CD4-positive, alpha-beta T cell (primary cell): Measurements from ENCODE around the gene MATN1. TPM values are rescaled to one million over a fixed set of nuclear protein-coding genes. Genes with fewer than 3 reads are reported as not detected.
A peak's percentile ranks its signal among the peaks of the same experiment; 100 is the strongest.

Experiments used
- ATAC-seq: fragments of 200-7000 bp; cut with Tn5 transposase; one replicate; pipeline ENCODE4 v1.10.0; 2022; ENCODE audit warnings: mild to moderate bottlenecking; ENCODE audit not compliant: poor library complexity
- CTCF ChIA-PET: fragments of 350-600 bp; sonication (Branson Sonifier 250); formaldehyde crosslinking; loops from one replicate; lab custom pipeline; 2021; ENCODE audit warnings: antibody characterized with exemption, inconsistent platforms; lab: Charles Lee
- POLR2A ChIA-PET: fragments of 350-600 bp; sonication (Branson Sonifier 250); formaldehyde crosslinking; loops from one replicate; lab custom pipeline; 2021; ENCODE audit warnings: antibody characterized with exemption, inconsistent platforms; lab: Charles Lee
- DNase-seq, 14 experiments: peaks; one replicate each; pipeline ENCODE4 v3.0.0-alpha.2; 2013 to 2020; ENCODE audit warnings: mixed read lengths in 2 of 14
- H3K27ac ChIP-seq, 2 donors: one replicate each; pipeline versions ENCODE4 v1.5.1 to v1.7.0; 2013; ENCODE audit warnings: low read length in 2 of 2, low read depth in 1 of 2, mild to moderate bottlenecking in 1 of 2
- H3K27me3 ChIP-seq, 2 experiments: 1 replicate in 1 of 2; 2 replicates in 1 of 2; pipeline versions ENCODE4 v1.6.1 to v1.7.0; 2013; ENCODE audit warnings: low read length in 2 of 2, control low read depth in 1 of 2, mild to moderate bottlenecking in 1 of 2, moderate library complexity in 1 of 2; ENCODE audit not compliant: insufficient read depth in 2 of 2, control insufficient read depth in 1 of 2
- H3K36me3 ChIP-seq: one replicate; pipeline ENCODE4 v1.6.1; 2013; ENCODE audit warnings: low read length, control low read depth; ENCODE audit not compliant: insufficient read depth
- H3K4me1 ChIP-seq: one replicate; pipeline ENCODE4 v1.6.1; 2013; ENCODE audit warnings: low read length, control low read depth; ENCODE audit not compliant: insufficient read depth
- H3K4me3 ChIP-seq: one replicate; pipeline ENCODE4 v1.5.1; 2013; ENCODE audit warnings: mild to moderate bottlenecking, low read length, moderate library complexity
- H3K9me3 ChIP-seq, 2 experiments: 1 replicate in 1 of 2; 2 replicates in 1 of 2; pipeline versions ENCODE4 v1.6.1 to v1.7.0; 2013; ENCODE audit warnings: low read length in 2 of 2, mild to moderate bottlenecking in 2 of 2, control low read depth in 1 of 2, moderate library complexity in 1 of 2; ENCODE audit not compliant: control insufficient read depth in 1 of 2, insufficient read depth in 1 of 2
- H3K27ac Mint-ChIP-seq: one replicate; pipeline ENCODE4 v1.8.0; 2020; ENCODE audit warnings: mixed read lengths
- H3K27me3 Mint-ChIP-seq: one replicate; pipeline ENCODE4 v1.8.0; 2021; ENCODE audit warnings: mixed read lengths
- H3K36me3 Mint-ChIP-seq: one replicate; pipeline ENCODE4 v1.8.0; 2021; ENCODE audit warnings: low read depth, mixed read lengths
- H3K4me1 Mint-ChIP-seq: one replicate; pipeline ENCODE4 v1.8.0; 2021; ENCODE audit warnings: low read depth, mixed read lengths
- H3K4me3 Mint-ChIP-seq: one replicate; pipeline ENCODE4 v1.8.0; 2020; ENCODE audit warnings: mild to moderate bottlenecking, mixed read lengths
- H3K9me3 Mint-ChIP-seq: one replicate; pipeline ENCODE4 v1.8.0; 2020; ENCODE audit warnings: mixed read lengths
- CTCF ChIP-seq: fragments of 200-600 bp; IDR thresholded peaks from one replicate; pipeline ENCODE4 v1.8.0; 2022; ENCODE audit warnings: antibody characterized with exemption, mild to moderate bottlenecking
- intact Hi-C, 2 experiments: fragments of 100-400 bp; cut with DNase I in 1 of 2; cut with micrococcal nuclease in 1 of 2; formaldehyde crosslinking; loops; one replicate each; pipeline versions ENCODE4 v1.15.1 to v1.9.0; 2023 to 2025; cut with DNase I, micrococcal nuclease
- total RNA-seq, 174 experiments: library from RNA in 2 of 174; stranded (reverse) in 2 of 174; gene quantifications; one replicate each; pipeline ENCODE4 v1.2.3 and lab custom pipeline; 2021 to 2026

Gene MATN1
- total RNA-seq, 2 experiments from 2014 or later, result 2.5 to 2.7 TPM

GRCh38 chr1:30686236-30686935, 37.0 kb downstream of the MATN1 start:
- Histone ChIP-seq H3K36me3 (no peaks in the 10 kb centered on the region), H3K27ac (no peak overlapping the region), H3K9me3 (no peaks in the 10 kb centered on the region), H3K27me3 (peaks cover 24 to 46% of the 10 kb centered on the region in 2 experiments), H3K4me3 (no peak overlapping the region), H3K4me1 (peaks cover 15% of the 10 kb centered on the region)
- CTCF ChIA-PET, result interaction anchor here (1.2 kb wide), 1 partner anchor 21 kb away, joined by 3 read pairs; no protein-coding TSS in a partner anchor
- H3K9me3 Mint-ChIP-seq, result no peaks in the 10 kb centered on the region
- peak overlapping the region; percentile 39 for H3K4me3 Mint-ChIP-seq
- H3K27me3 Mint-ChIP-seq, result peaks cover 61% of the 10 kb centered on the region
- no peaks in the 10 kb centered on the region for H3K4me1 Mint-ChIP-seq
- no peak for ATAC-seq
- intact Hi-C loops, result no loop called here
- no peak for DNase-seq
- H3K27ac Mint-ChIP-seq, result no peak overlapping the region
- H3K36me3 Mint-ChIP-seq, result no peaks in the 10 kb centered on the region
- no peak for TF ChIP-seq CTCF
- POLR2A ChIA-PET, result no interaction called here

- H3K27me3 Mint-ChIP-seq, result peaks cover 61% of the 10 kb centered on the region
- ATAC-seq, result no peak
- no peaks in the 10 kb centered on the region for H3K9me3 Mint-ChIP-seq
- Histone ChIP-seq H3K9me3 (no peaks in the 10 kb centered on the region), H3K36me3 (no peaks in the 10 kb centered on the region), H3K4me1 (peaks cover 15% of the 10 kb centered on the region), H3K27ac (no peak overlapping the region), H3K27me3 (peaks cover 24 to 46% of the 10 kb centered on the region in 2 experiments), H3K4me3 (no peak overlapping the region)
- peak overlapping the region; percentile 39 for H3K4me3 Mint-ChIP-seq
- intact Hi-C loops, result no loop called here
- no peaks in the 10 kb centered on the region for H3K36me3 Mint-ChIP-seq
- no peaks in the 10 kb centered on the region for H3K4me1 Mint-ChIP-seq
- no peak for DNase-seq
- H3K27ac Mint-ChIP-seq, result no peak overlapping the region
- POLR2A ChIA-PET, result interaction anchor here (1.0 kb wide), 1 partner anchor 33 kb away, joined by 4 read pairs; no protein-coding TSS in a partner anchor
- no peak for TF ChIP-seq CTCF
- CTCF ChIA-PET, result interaction anchor here (0.6 to 1.2 kb wide), 2 partner anchors 22 to 1686 kb away, joined by 3 read pairs; no protein-coding TSS in a partner anchor
Observed at GRCh38 chr1:30685796-30686165, 37.6 kb downstream of the MATN1 start.

GRCh38 chr1:30684881-30685795, 38.2 kb downstream of the MATN1 start:
- Histone ChIP-seq H3K36me3 (no peaks in the 10 kb centered on the region), H3K27me3 (peaks cover 24 to 46% of the 10 kb centered on the region in 2 experiments), H3K9me3 (peaks cover 0 to 6% of the 10 kb centered on the region in 2 experiments), H3K27ac (no peak overlapping the region), H3K4me1 (peaks cover 15% of the 10 kb centered on the region), H3K4me3 (peak overlapping the region; percentile 19)
- intact Hi-C loops, result no loop called here
- TF ChIP-seq CTCF, result no peak
- Mint-ChIP-seq H3K4me1 (no peaks in the 10 kb centered on the region), H3K27me3 (peaks cover 61% of the 10 kb centered on the region), H3K27ac (no peak overlapping the region), H3K36me3 (no peaks in the 10 kb centered on the region), H3K4me3 (peak overlapping the region; percentile 42), H3K9me3 (no peaks in the 10 kb centered on the region)
- peak in 8 of 14 experiments; percentile 1 to 51 (median 26) for DNase-seq
- ChIA-PET CTCF (interaction anchor here (0.6 kb wide), 1 partner anchor 1687 kb away, joined by 3 read pairs; no protein-coding TSS in a partner anchor), POLR2A (interaction anchor here (1.0 kb wide), 1 partner anchor 34 kb away, joined by 4 read pairs; no protein-coding TSS in a partner anchor)
- ATAC-seq, result peak; percentile 57
